ENCODE measurements around the gene ZBED5. TPM values are rescaled to one million over a fixed set of nuclear protein-coding genes. Genes with fewer than 3 reads are reported as not detected.
"Not testable (repeated sequence)": the region's sequence is repeated elsewhere in the genome, so short reads cannot be mapped to it uniquely, and the experiment has no call there.

Gene ZBED5
- total RNA-seq, 3 donors from 2014 or later: 29.0 to 55.9 (median 33.8) TPM

- no peak overlapping the region for H3K27ac ChIP-seq
- no peaks in the 10 kb centered on the region for H3K36me3 ChIP-seq
- intact Hi-C loops (cut with DNase I; ENCODE audit: low total_unique reads): no loop called here
- H3K4me3 ChIP-seq: no peak overlapping the region
- H3K9me3 ChIP-seq: no peaks in the 10 kb centered on the region
- H3K27me3 ChIP-seq: no peaks in the 10 kb centered on the region
- no peak for TF ChIP-seq POLR2AphosphoS5 (IDR thresholded peaks at IDR 0.05)
- no peak for TF ChIP-seq POLR2A (IDR thresholded peaks at IDR 0.05)
- no peak for TF ChIP-seq CTCF (IDR thresholded peaks at IDR 0.05)
- no peaks in the 10 kb centered on the region for H3K4me1 ChIP-seq
- no peak for DNase-seq (ENCODE audit: low spot score in 2 of 2)
Observed at GRCh38 chr11:10838881-10839280, 19.0 kb downstream of the ZBED5 start.

GRCh38 chr11:10838083-10838482 lies 19.8 kb downstream of the ZBED5 start:
- H3K27ac ChIP-seq: no peak overlapping the region
- no peak overlapping the region for H3K4me3 ChIP-seq
- H3K4me1 ChIP-seq: no peaks in the 10 kb centered on the region
- H3K27me3 ChIP-seq: no peaks in the 10 kb centered on the region
- H3K36me3 ChIP-seq: no peaks in the 10 kb centered on the region
- no peak for DNase-seq (ENCODE audit: low spot score in 2 of 2)
- intact Hi-C loops (cut with DNase I; ENCODE audit: low total_unique reads): no loop called here
- TF ChIP-seq CTCF (IDR thresholded peaks at IDR 0.05) (no peak), POLR2A (IDR thresholded peaks at IDR 0.05) (no peak), POLR2AphosphoS5 (IDR thresholded peaks at IDR 0.05) (no peak)
- no peaks in the 10 kb centered on the region for H3K9me3 ChIP-seq

DNA sequence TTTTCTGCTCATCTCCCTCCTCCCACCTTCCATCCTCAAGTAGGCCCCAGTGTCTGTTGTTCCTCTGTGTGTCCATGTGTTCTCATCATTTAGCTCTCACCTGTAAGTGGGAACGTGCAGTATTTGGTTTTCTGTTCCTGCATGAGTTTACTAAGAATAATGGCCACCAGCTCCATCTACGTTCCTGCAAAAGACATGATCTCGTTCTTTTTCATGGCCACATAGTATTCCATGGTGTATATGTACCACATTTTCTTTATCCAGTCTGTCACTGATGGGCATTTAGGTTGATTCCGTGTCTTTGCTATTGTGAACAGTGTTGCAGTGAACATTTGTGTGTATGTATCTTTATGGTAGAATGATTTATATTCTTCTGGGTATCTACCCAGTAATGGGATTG lies 21.0 kb downstream of the ZBED5 start:
- H3K4me1 ChIP-seq; H3K27me3 ChIP-seq; H3K4me3 ChIP-seq; H3K27ac ChIP-seq; H3K9me3 ChIP-seq; H3K36me3 ChIP-seq; intact Hi-C loops (cut with DNase I; ENCODE audit: low total_unique reads); DNase-seq (ENCODE audit: low spot score in 2 of 2): not testable (repeated sequence)

- no peaks in the 10 kb centered on the region for H3K27me3 ChIP-seq
- no peaks in the 10 kb centered on the region for H3K9me3 ChIP-seq
- no peaks in the 10 kb centered on the region for H3K36me3 ChIP-seq
- intact Hi-C loops (cut with DNase I; ENCODE audit: low total_unique reads): no loop called here
- no peak overlapping the region for H3K27ac ChIP-seq
- H3K4me1 ChIP-seq: no peaks in the 10 kb centered on the region
- no peak overlapping the region for H3K4me3 ChIP-seq
- no peak for DNase-seq (ENCODE audit: low spot score in 2 of 2)
- TF ChIP-seq POLR2AphosphoS5 (IDR thresholded peaks at IDR 0.05) (no peak), CTCF (IDR thresholded peaks at IDR 0.05) (no peak), POLR2A (IDR thresholded peaks at IDR 0.05) (no peak)
Observed at GRCh38 chr11:10829139-10829538, 28.7 kb downstream of the ZBED5 start.

GRCh38 chr11:10828402-10828801 lies 29.5 kb downstream of the ZBED5 start:
- DNase-seq (ENCODE audit: low spot score in 2 of 2): no peak
- Histone ChIP-seq H3K4me3 (no peak overlapping the region), H3K36me3 (no peaks in the 10 kb centered on the region), H3K4me1 (no peaks in the 10 kb centered on the region), H3K27ac (no peak overlapping the region), H3K27me3 (no peaks in the 10 kb centered on the region), H3K9me3 (no peaks in the 10 kb centered on the region)
- TF ChIP-seq CTCF (IDR thresholded peaks at IDR 0.05) (no peak), POLR2AphosphoS5 (IDR thresholded peaks at IDR 0.05) (no peak), POLR2A (IDR thresholded peaks at IDR 0.05) (no peak)
- intact Hi-C loops (cut with DNase I; ENCODE audit: low total_unique reads): no loop called here

GRCh38 chr11:10824888-10825287 lies 33.0 kb downstream of the ZBED5 start:
- Histone ChIP-seq H3K9me3 (no peaks in the 10 kb centered on the region), H3K4me3 (no peak overlapping the region), H3K27ac (no peak overlapping the region), H3K36me3 (no peaks in the 10 kb centered on the region), H3K27me3 (no peaks in the 10 kb centered on the region), H3K4me1 (no peaks in the 10 kb centered on the region)
- DNase-seq (ENCODE audit: low spot score in 2 of 2): no peak
- TF ChIP-seq POLR2A (IDR thresholded peaks at IDR 0.05): no peak
- no peak for TF ChIP-seq CTCF (IDR thresholded peaks at IDR 0.05)
- TF ChIP-seq POLR2AphosphoS5 (IDR thresholded peaks at IDR 0.05): no peak
- intact Hi-C loops (cut with DNase I; ENCODE audit: low total_unique reads): no loop called here

All from breast epithelium (tissue), 4 donors.